Measurements from ENCODE around the gene STXBP5. TPM values are rescaled to one million over a fixed set of nuclear protein-coding genes. Genes with fewer than 3 reads are reported as not detected.

STXBP5 gene
- total and polyA plus RNA-seq, 4 experiments from 2014 or later = 0.90 to 36.5 (median 21.9) TPM

DNA sequence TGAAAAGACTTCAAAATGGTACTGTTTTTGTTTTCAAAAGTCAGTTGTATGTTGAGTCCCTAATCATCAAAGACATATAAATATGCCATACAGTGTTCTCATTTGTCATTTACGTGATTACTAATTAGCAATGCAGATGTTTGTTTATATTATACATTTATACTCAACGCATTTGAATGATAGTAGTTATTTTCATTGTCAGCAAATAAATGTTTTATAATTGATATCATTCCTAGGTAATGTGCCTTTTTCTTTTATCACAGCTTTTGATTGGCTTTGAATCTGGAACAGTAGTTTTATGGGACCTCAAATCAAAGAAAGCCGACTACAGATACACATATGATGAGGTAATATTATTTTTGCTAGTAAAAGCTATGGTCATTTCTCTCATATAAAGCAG is 62.6 kb downstream of the STXBP5 start:
- H3K4me3 Mint-ChIP-seq = no peak overlapping the region
- Histone ChIP-seq H3K27me3 (ENCODE audit: insufficient read depth, low read length) (no peaks in the 10 kb centered on the region), H3K27ac (ENCODE audit: low read depth, low read length) (no peak overlapping the region), H3K9me3 (ENCODE audit: control insufficient read depth in 1 of 2, low read length in 2 of 2) (no peaks in the 10 kb centered on the region), H3K4me3 (ENCODE audit: low read length in 2 of 2) (no peak overlapping the region), H3K4me1 (ENCODE audit: insufficient read depth, low read length) (no peaks in the 10 kb centered on the region), H3K36me3 (ENCODE audit: insufficient read depth, low read length) (peaks cover 9% of the 10 kb centered on the region)
- no peaks in the 10 kb centered on the region for H3K27me3 Mint-ChIP-seq
- ChIA-PET CTCF (ENCODE audit: partially characterized antibody) (interaction anchor here (0.8 kb wide), 1 partner anchor 14 kb away, joined by 3 read pairs; no protein-coding TSS in a partner anchor), POLR2A (ENCODE audit: partially characterized antibody) (no interaction called here)
- peaks cover 0 to 4% (median 0%) of the 10 kb centered on the region in 4 donors for H3K4me1 Mint-ChIP-seq
- no peaks in the 10 kb centered on the region for H3K9me3 Mint-ChIP-seq
- H3K27ac Mint-ChIP-seq = no peak overlapping the region
- peaks cover 49 to 54% of the 10 kb centered on the region in 2 donors for H3K36me3 Mint-ChIP-seq
- no peak for DNase-seq
- intact Hi-C loops (cut with micrococcal nuclease) = no loop called here

DNA sequence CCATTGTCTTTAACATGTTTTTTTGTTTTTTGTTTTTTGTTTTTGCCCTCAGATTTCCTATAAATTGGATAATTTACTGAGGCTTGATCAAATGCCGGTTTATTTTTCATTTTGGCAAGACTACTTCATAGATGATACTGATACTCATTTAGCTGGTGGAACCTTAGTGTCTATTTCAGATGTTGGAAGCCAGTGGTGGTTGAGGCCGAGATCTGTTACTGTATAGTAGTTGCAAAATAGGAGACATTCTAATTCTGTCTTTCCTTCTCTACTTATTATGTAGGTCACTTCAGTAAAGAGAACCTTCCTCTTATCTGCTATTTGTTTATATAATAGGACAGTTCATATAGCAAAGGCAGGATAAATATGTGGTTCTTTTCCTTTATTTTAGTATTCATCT is 63.4 kb downstream of the STXBP5 start:
- ChIA-PET POLR2A (ENCODE audit: partially characterized antibody) (no interaction called here), CTCF (ENCODE audit: partially characterized antibody) (no interaction called here)
- Mint-ChIP-seq H3K4me1 (peaks cover 0 to 4% (median 0%) of the 10 kb centered on the region in 4 donors), H3K4me3 (no peak overlapping the region), H3K27me3 (no peaks in the 10 kb centered on the region), H3K36me3 (peaks cover 52 to 60% of the 10 kb centered on the region in 2 donors), H3K9me3 (no peaks in the 10 kb centered on the region), H3K27ac (no peak overlapping the region)
- Histone ChIP-seq H3K36me3 (ENCODE audit: insufficient read depth, low read length) (peaks cover 9% of the 10 kb centered on the region), H3K4me3 (ENCODE audit: low read length in 2 of 2) (no peak overlapping the region), H3K27ac (ENCODE audit: low read depth, low read length) (no peak overlapping the region), H3K9me3 (ENCODE audit: control insufficient read depth in 1 of 2, low read length in 2 of 2) (no peaks in the 10 kb centered on the region), H3K4me1 (ENCODE audit: insufficient read depth, low read length) (no peaks in the 10 kb centered on the region), H3K27me3 (ENCODE audit: insufficient read depth, low read length) (no peaks in the 10 kb centered on the region)
- no peak for DNase-seq
- intact Hi-C loops (cut with micrococcal nuclease) = no loop called here

DNA sequence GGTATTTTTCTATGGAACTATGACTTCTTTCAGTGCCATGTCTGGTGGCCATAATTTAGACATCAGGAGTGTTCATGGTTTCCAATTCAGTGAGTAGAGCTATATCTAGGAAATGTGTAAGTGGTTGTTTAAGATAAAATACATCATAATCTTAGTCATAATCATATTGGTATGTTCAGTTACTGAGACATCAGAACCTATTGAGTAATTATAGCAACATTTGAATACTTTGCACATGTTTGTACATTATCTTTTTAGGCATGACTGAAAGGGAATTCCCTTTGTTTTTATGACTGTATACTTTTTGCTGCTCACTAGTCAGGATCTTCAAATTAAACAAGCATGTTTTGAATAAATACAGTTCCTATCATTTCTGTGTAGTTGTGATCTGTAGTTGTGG is 64.0 kb downstream of the STXBP5 start:
- no peak overlapping the region for H3K27ac Mint-ChIP-seq
- H3K36me3 Mint-ChIP-seq = peaks cover 58 to 60% of the 10 kb centered on the region in 2 donors
- no peaks in the 10 kb centered on the region for H3K9me3 Mint-ChIP-seq
- Histone ChIP-seq H3K4me3 (ENCODE audit: low read length in 2 of 2) (no peak overlapping the region), H3K27me3 (ENCODE audit: insufficient read depth, low read length) (no peaks in the 10 kb centered on the region), H3K4me1 (ENCODE audit: insufficient read depth, low read length) (no peaks in the 10 kb centered on the region), H3K36me3 (ENCODE audit: insufficient read depth, low read length) (peaks cover 9% of the 10 kb centered on the region), H3K27ac (ENCODE audit: low read depth, low read length) (no peak overlapping the region), H3K9me3 (ENCODE audit: control insufficient read depth in 1 of 2, low read length in 2 of 2) (no peaks in the 10 kb centered on the region)
- no peaks in the 10 kb centered on the region for H3K27me3 Mint-ChIP-seq
- intact Hi-C loops (cut with micrococcal nuclease) = no loop called here
- no peak overlapping the region for H3K4me3 Mint-ChIP-seq
- DNase-seq = no peak
- ChIA-PET CTCF (ENCODE audit: partially characterized antibody) (no interaction called here), POLR2A (ENCODE audit: partially characterized antibody) (no interaction called here)
- peaks cover 0 to 4% (median 0%) of the 10 kb centered on the region in 4 donors for H3K4me1 Mint-ChIP-seq

DNA sequence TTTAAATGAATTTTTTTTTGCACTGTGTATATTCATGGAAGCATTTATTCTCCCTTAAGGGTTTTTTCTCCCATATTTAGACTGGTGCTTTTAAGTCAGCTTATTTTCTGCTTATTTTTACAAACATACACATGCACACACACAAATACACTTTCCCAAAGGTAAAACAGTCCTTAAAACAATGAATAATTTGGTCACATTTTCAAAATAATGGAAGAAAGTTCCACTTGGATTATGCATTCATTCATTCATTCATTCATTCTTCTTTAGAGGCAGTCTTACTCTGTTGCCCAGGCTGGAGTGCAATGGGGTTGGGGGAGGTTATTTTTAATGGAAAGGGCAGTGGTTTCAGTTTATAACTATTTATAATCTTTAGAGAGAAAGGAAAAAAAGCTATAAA is 69.8 kb downstream of the STXBP5 start:
- Mint-ChIP-seq H3K9me3 (no peaks in the 10 kb centered on the region), H3K4me1 (peaks cover 3 to 10% (median 4%) of the 10 kb centered on the region in 4 donors), H3K4me3 (no peak overlapping the region), H3K27me3 (no peaks in the 10 kb centered on the region), H3K27ac (no peak overlapping the region), H3K36me3 (peaks cover 46 to 52% of the 10 kb centered on the region in 2 donors)
- intact Hi-C loops (cut with micrococcal nuclease) = no loop called here
- POLR2A ChIA-PET (ENCODE audit: partially characterized antibody) = no interaction called here
- H3K27ac ChIP-seq (ENCODE audit: low read depth, low read length) = no peak overlapping the region
- H3K4me1 ChIP-seq (ENCODE audit: insufficient read depth, low read length) = no peaks in the 10 kb centered on the region
- H3K4me3 ChIP-seq (ENCODE audit: low read length in 2 of 2) = no peak overlapping the region
- H3K9me3 ChIP-seq (ENCODE audit: control insufficient read depth in 1 of 2, low read length in 2 of 2) = no peaks in the 10 kb centered on the region
- H3K36me3 ChIP-seq (ENCODE audit: insufficient read depth, low read length) = peaks cover 4% of the 10 kb centered on the region
- no peaks in the 10 kb centered on the region for H3K27me3 ChIP-seq (ENCODE audit: insufficient read depth, low read length)
- no peak for DNase-seq
- CTCF ChIA-PET (ENCODE audit: partially characterized antibody) = interaction anchor here (1.4 to 1.7 kb wide), 2 partner anchors 10 to 14 kb away, joined by 3 to 5 read pairs; no protein-coding TSS in a partner anchor

DNA sequence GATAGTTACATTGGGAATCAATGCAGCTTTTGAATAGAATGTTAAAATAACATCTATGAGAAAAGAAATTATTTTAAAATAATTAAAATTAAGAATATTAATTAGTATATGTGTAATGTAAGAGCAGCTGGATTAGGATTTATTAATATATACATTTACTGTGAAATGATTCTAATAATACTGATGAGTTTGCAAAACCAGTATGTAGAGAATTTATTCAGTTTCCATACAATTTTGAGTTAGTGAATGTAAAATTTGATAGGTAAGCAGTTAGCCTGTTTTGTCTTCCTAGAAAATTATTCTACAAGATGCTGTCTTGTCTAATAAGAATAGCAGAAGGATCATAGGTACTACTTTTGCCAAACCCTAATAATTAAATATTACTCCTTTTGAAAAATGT is 70.6 kb downstream of the STXBP5 start:
- intact Hi-C loops (cut with micrococcal nuclease) = no loop called here

DNA sequence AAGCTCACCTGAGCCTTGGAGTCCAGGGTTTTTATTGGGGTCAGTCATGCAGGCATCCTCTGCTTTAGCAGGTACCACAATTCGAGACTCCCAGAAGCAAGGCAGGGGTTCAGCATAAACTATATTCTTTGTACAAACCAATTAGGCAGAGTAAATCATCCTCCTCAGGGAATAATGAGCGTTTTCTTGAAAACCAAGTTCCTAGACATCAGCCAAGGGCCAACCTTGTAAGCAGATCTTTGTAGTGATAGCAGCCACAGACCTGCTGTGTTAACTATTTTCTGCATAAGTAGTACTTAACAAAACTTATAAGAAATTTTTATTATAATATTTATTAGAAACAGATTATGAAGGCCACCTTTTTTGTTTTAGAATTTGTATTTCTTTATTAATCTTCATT is 74.7 kb downstream of the STXBP5 start:
- Histone ChIP-seq H3K27ac (ENCODE audit: low read depth, low read length) (no peak overlapping the region), H3K27me3 (ENCODE audit: insufficient read depth, low read length) (no peaks in the 10 kb centered on the region), H3K9me3 (ENCODE audit: control insufficient read depth in 1 of 2, low read length in 2 of 2) (no peaks in the 10 kb centered on the region), H3K4me3 (ENCODE audit: low read length in 2 of 2) (no peak overlapping the region), H3K36me3 (ENCODE audit: insufficient read depth, low read length) (peaks cover 4% of the 10 kb centered on the region), H3K4me1 (ENCODE audit: insufficient read depth, low read length) (no peaks in the 10 kb centered on the region)
- H3K9me3 Mint-ChIP-seq = no peaks in the 10 kb centered on the region
- no peak overlapping the region for H3K4me3 Mint-ChIP-seq
- ChIA-PET CTCF (ENCODE audit: partially characterized antibody) (no interaction called here), POLR2A (ENCODE audit: partially characterized antibody) (no interaction called here)
- H3K27ac Mint-ChIP-seq = no peak overlapping the region
- DNase-seq = no peak
- intact Hi-C loops (cut with micrococcal nuclease) = no loop called here
- H3K4me1 Mint-ChIP-seq = peaks cover 11 to 23% (median 12%) of the 10 kb centered on the region in 4 donors
- H3K36me3 Mint-ChIP-seq = peaks cover 36 to 47% of the 10 kb centered on the region in 2 donors
- no peaks in the 10 kb centered on the region for H3K27me3 Mint-ChIP-seq

More for the DNA sequence above, 70.6 kb downstream of the STXBP5 start:
- no peak overlapping the region for H3K4me3 Mint-ChIP-seq
- Histone ChIP-seq H3K27me3 (ENCODE audit: insufficient read depth, low read length) (no peaks in the 10 kb centered on the region), H3K27ac (ENCODE audit: low read depth, low read length) (no peak overlapping the region), H3K4me1 (ENCODE audit: insufficient read depth, low read length) (no peaks in the 10 kb centered on the region), H3K4me3 (ENCODE audit: low read length in 2 of 2) (no peak overlapping the region), H3K36me3 (ENCODE audit: insufficient read depth, low read length) (peaks cover 4% of the 10 kb centered on the region), H3K9me3 (ENCODE audit: control insufficient read depth in 1 of 2, low read length in 2 of 2) (no peaks in the 10 kb centered on the region)
- ChIA-PET POLR2A (ENCODE audit: partially characterized antibody) (no interaction called here), CTCF (ENCODE audit: partially characterized antibody) (interaction anchor here (1.4 to 1.7 kb wide), 2 partner anchors 9 to 13 kb away, joined by 3 to 5 read pairs; no protein-coding TSS in a partner anchor)
- H3K4me1 Mint-ChIP-seq = peaks cover 6 to 12% (median 10%) of the 10 kb centered on the region in 4 donors
- H3K27me3 Mint-ChIP-seq = no peaks in the 10 kb centered on the region
- peaks cover 46 to 54% of the 10 kb centered on the region in 2 donors for H3K36me3 Mint-ChIP-seq
- no peak overlapping the region for H3K27ac Mint-ChIP-seq
- no peaks in the 10 kb centered on the region for H3K9me3 Mint-ChIP-seq
- no peak for DNase-seq

DNA sequence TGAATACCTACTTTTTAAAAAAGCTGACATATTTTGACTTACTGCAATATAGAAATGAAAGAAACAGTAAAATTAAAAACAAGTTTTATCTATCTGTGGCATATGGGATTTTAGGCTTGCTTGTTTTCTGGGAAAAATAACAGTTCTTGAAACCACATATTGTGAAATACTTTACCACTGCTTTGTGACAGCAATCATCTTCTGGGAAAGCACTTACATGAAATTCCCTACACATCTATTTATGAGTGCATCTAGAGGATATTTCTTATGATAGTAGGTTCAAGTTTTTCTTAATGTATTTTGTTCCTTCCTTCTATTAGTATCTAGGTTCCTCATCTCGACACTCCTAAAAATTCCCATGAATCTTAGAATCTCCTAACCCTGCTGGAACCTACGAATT is 75.2 kb downstream of the STXBP5 start:
- Mint-ChIP-seq H3K4me3 (no peak overlapping the region), H3K27ac (peak overlapping the region in 5 of 7 donors; percentile 11 to 77 (median 59)), H3K27me3 (no peaks in the 10 kb centered on the region), H3K4me1 (peaks cover 13 to 26% (median 14%) of the 10 kb centered on the region in 4 donors), H3K9me3 (no peaks in the 10 kb centered on the region), H3K36me3 (peaks cover 36 to 44% of the 10 kb centered on the region in 2 donors)
- Histone ChIP-seq H3K4me1 (ENCODE audit: insufficient read depth, low read length) (peaks cover 2% of the 10 kb centered on the region), H3K4me3 (ENCODE audit: low read length in 2 of 2) (no peak overlapping the region), H3K27ac (ENCODE audit: low read depth, low read length) (no peak overlapping the region), H3K36me3 (ENCODE audit: insufficient read depth, low read length) (peaks cover 4% of the 10 kb centered on the region), H3K9me3 (ENCODE audit: control insufficient read depth in 1 of 2, low read length in 2 of 2) (no peaks in the 10 kb centered on the region), H3K27me3 (ENCODE audit: insufficient read depth, low read length) (no peaks in the 10 kb centered on the region)
- intact Hi-C loops (cut with micrococcal nuclease) = no loop called here
- ChIA-PET CTCF (ENCODE audit: partially characterized antibody) (no interaction called here), POLR2A (ENCODE audit: partially characterized antibody) (no interaction called here)
- no peak for DNase-seq

Data from CD4-positive, alpha-beta memory T cell (primary cell).